Measurements from ENCODE around the gene KRTAP9-7. TPM values are rescaled to one million over a fixed set of nuclear protein-coding genes. Genes with fewer than 3 reads are reported as not detected.

KRTAP9-7 gene
- polyA plus RNA-seq, 1 donor (not counting 4 experiments of a cell fraction or from before 2014, with no cell fraction given), result not detected

DNA sequence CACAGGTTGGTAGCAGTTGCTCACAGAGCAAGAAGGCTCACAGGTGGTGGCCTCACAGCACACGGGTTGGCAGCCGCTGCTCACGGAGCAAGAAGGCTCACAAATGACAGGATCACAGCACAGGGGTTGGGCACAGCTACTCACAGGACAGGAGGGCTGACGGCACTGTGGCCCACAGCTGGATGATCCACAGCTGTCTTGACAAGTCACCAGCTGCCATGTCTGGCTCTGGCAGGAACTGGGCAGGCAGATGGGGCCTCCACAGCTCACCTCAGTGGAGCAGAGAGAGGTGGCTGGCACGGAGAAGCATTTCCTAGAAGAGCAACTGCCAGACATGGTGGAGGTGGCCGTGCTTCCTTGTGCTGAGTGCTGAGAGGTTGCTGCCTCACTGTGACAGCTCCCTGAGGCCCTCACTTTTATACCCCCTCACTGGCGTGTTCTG is 33.4 kb downstream of the KRTAP9-7 start, which contains the start of gene KRTAP16-1:
KRTAP16-1 (minus strand) TSS at position 392 of the 442 bp plus-strand sequence; CDS start at position 336, 56 bp downstream.
- Histone ChIP-seq H3K79me2 (ENCODE audit: control insufficient read depth, insufficient read depth, low read length) (no peaks in the 10 kb centered on the region), H3K36me3 (ENCODE audit: control insufficient read depth in 2 of 2, extremely low read depth in 1 of 2, insufficient read depth in 2 of 2, low read length in 2 of 2) (no peaks in the 10 kb centered on the region), H3K4me1 (ENCODE audit: control insufficient read depth, extremely low read depth, insufficient read depth, low read length) (peaks cover 6% of the 10 kb centered on the region), H2AFZ (ENCODE audit: control insufficient read depth, low read length) (peak within 1 kb of the TSS; percentile 89), H3K9me1 (ENCODE audit: control insufficient read depth, extremely low read depth, insufficient read depth, low read length) (no peaks in the 10 kb centered on the region), H3K27ac (ENCODE audit: control insufficient read depth, insufficient read depth, low read length) (no peak within 1 kb of the TSS), H3K4me3 (ENCODE audit: control insufficient read depth in 2 of 3, extremely low read depth in 1 of 3, insufficient read depth in 2 of 3, low read depth in 1 of 3, low read length in 3 of 3) (no peak within 1 kb of the TSS), H3K4me2 (ENCODE audit: control insufficient read depth, extremely low read depth, insufficient read depth, low read depth, low read length) (peak within 1 kb of the TSS; percentile 25), H3K9me3 (ENCODE audit: control insufficient read depth, low read depth, low read length) (no peaks in the 10 kb centered on the region), H3K9ac (ENCODE audit: control insufficient read depth, extremely low read depth, insufficient read depth, low read length) (no peak within 1 kb of the TSS), H3K27me3 (ENCODE audit: control insufficient read depth, extremely low read depth, insufficient read depth, low read length) (no peaks in the 10 kb centered on the region), H4K20me1 (ENCODE audit: control insufficient read depth, extremely low read depth, insufficient read depth, low read length) (no peaks in the 10 kb centered on the region)
- dilution Hi-C loops (cut with MboI; ENCODE audit: extremely low pct_ligation_motif_present, low sequenced_read_pairs), result no loop called here
- TF ChIP-seq EZH2 (IDR thresholded peaks at IDR 0.05; ENCODE audit: low read length), result no peak
- TF ChIP-seq, protein P1, sequence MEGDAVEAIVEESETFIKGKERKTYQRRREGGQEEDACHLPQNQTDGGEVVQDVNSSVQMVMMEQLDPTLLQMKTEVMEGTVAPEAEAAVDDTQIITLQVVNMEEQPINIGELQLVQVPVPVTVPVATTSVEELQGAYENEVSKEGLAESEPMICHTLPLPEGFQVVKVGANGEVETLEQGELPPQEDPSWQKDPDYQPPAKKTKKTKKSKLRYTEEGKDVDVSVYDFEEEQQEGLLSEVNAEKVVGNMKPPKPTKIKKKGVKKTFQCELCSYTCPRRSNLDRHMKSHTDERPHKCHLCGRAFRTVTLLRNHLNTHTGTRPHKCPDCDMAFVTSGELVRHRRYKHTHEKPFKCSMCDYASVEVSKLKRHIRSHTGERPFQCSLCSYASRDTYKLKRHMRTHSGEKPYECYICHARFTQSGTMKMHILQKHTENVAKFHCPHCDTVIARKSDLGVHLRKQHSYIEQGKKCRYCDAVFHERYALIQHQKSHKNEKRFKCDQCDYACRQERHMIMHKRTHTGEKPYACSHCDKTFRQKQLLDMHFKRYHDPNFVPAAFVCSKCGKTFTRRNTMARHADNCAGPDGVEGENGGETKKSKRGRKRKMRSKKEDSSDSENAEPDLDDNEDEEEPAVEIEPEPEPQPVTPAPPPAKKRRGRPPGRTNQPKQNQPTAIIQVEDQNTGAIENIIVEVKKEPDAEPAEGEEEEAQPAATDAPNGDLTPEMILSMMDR (optimal IDR thresholded peaks at IDR 0.05 in 1 of 3, IDR thresholded peaks at IDR 0.05 in 1 of 3, conservative IDR thresholded peaks at IDR 0.05 in 1 of 3; ENCODE audit: extremely low read depth in 1 of 3, insufficient read depth in 2 of 3, low read length in 3 of 3), result no peak
- no peak for FAIRE-seq
- no peak for DNase-seq (ENCODE audit: low read depth, low spot score)

DNA sequence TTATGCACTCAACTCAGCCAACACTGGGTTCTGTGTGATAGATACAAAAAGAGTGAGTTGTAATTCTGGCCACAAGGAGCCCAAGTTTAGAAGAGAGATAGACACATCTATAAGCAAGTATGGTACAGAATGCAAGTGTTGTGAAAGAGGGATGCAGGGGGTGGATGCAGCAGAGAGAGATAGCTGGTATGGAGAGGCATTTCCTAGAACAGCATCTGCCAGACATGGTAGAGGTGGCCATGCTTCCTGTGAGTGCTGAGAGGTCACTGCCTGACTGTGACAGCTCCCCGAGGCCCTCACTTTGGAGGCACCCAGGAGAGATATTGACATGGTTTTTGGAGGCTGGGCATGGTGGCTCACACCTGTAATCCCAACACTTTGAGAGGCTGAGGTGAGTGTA is 35.6 kb downstream of the KRTAP9-7 start:
- no peaks in the 10 kb centered on the region for H4K20me1 ChIP-seq (ENCODE audit: control insufficient read depth, extremely low read depth, insufficient read depth, low read length)
- dilution Hi-C loops (cut with MboI; ENCODE audit: extremely low pct_ligation_motif_present, low sequenced_read_pairs), result no loop called here
- no peaks in the 10 kb centered on the region for H3K36me3 ChIP-seq (ENCODE audit: control insufficient read depth in 2 of 2, extremely low read depth in 1 of 2, insufficient read depth in 2 of 2, low read length in 2 of 2)
- TF ChIP-seq, protein P1 (optimal IDR thresholded peaks at IDR 0.05 in 1 of 3, IDR thresholded peaks at IDR 0.05 in 1 of 3, conservative IDR thresholded peaks at IDR 0.05 in 1 of 3; ENCODE audit: extremely low read depth in 1 of 3, insufficient read depth in 2 of 3, low read length in 3 of 3), result no peak
- TF ChIP-seq EZH2 (IDR thresholded peaks at IDR 0.05; ENCODE audit: low read length), result no peak
- no peak overlapping the region for H2AFZ ChIP-seq (ENCODE audit: control insufficient read depth, low read length)
- DNase-seq (ENCODE audit: low read depth, low spot score) (no peak), FAIRE-seq (no peak)
- H3K4me3 ChIP-seq (ENCODE audit: control insufficient read depth in 2 of 3, extremely low read depth in 1 of 3, insufficient read depth in 2 of 3, low read depth in 1 of 3, low read length in 3 of 3), result no peak overlapping the region
- H3K9me3 ChIP-seq (ENCODE audit: control insufficient read depth, low read depth, low read length), result no peaks in the 10 kb centered on the region
- no peaks in the 10 kb centered on the region for H3K9me1 ChIP-seq (ENCODE audit: control insufficient read depth, extremely low read depth, insufficient read depth, low read length)
- H3K79me2 ChIP-seq (ENCODE audit: control insufficient read depth, insufficient read depth, low read length), result no peaks in the 10 kb centered on the region
- no peaks in the 10 kb centered on the region for H3K27me3 ChIP-seq (ENCODE audit: control insufficient read depth, extremely low read depth, insufficient read depth, low read length)
- no peak overlapping the region for H3K9ac ChIP-seq (ENCODE audit: control insufficient read depth, extremely low read depth, insufficient read depth, low read length)
- H3K4me2 ChIP-seq (ENCODE audit: control insufficient read depth, extremely low read depth, insufficient read depth, low read depth, low read length), result no peak overlapping the region
- H3K4me1 ChIP-seq (ENCODE audit: control insufficient read depth, extremely low read depth, insufficient read depth, low read length), result peaks cover 6% of the 10 kb centered on the region
- no peak overlapping the region for H3K27ac ChIP-seq (ENCODE audit: control insufficient read depth, insufficient read depth, low read length)

All from keratinocyte (primary cell).